ENCODE data around the gene C17orf107. TPM values are rescaled to one million over a fixed set of nuclear protein-coding genes. Genes with fewer than 3 reads are reported as not detected.

C17orf107 gene
- total and polyA plus RNA-seq, 2 donors (not counting 1 experiment from before 2014, with no cell fraction given): 3.9 to 4.6 TPM

DNA sequence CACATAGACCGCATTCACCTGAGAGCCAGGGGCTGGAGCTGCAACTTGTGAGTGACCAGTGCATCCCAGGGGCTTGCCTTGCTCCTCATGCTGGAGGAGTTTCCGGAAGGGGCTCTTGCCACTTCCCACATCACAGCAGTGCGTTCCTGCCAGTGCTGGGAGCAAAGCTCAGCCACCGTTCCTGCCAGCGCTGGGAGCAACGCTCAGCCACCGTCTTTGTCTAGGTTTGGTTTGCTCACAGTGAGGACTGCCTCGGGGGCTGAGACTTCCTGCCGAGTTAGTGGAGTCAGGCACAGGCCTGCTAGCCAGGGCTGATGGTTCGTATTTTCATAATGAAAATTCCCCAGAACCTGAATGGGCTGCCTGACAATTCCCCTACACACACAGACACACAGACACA, 9.0 kb downstream of the C17orf107 start:
- H3K27ac ChIP-seq (ENCODE audit: low read length in 2 of 2): no peak overlapping the region
- ChIA-PET POLR2A (interaction anchor here (1.0 to 2.1 kb wide), 4 partner anchors 32 to 78 kb away, joined by 3 to 8 read pairs (median 6); partner anchors contain the start of genes CAMTA2, RNF167 and SLC25A11), CTCF (interaction anchor here (0.9 to 2.9 kb wide), 23 partner anchors 9 to 343 kb away, joined by 3 to 39 read pairs (median 5); partner anchors contain the start of genes C17orf107, CAMTA2, ENO3 and RNF167)
- H3K36me3 ChIP-seq (replicated peaks in 1 of 2; ENCODE audit: control extremely low read depth in 1 of 2, control insufficient read depth in 1 of 2, extremely low read depth in 1 of 2, insufficient read depth in 2 of 2, low read length in 1 of 2): no peaks in the 10 kb centered on the region
- no peaks in the 10 kb centered on the region for H3K9me3 Mint-ChIP-seq (ENCODE audit: insufficient read depth)
- no peak overlapping the region for H3K27ac Mint-ChIP-seq
- H3K4me1 ChIP-seq (ENCODE audit: control insufficient read depth in 2 of 2, insufficient read depth in 2 of 2, low read length in 2 of 2): peaks cover 6 to 15% of the 10 kb centered on the region in 2 donors
- no peak overlapping the region for H3K4me3 Mint-ChIP-seq
- WGBS (ENCODE audit: insufficient coverage): 79% methylated on average over 10 of the region's 10 CpGs
- no peak overlapping the region for H3K4me2 ChIP-seq (replicated peaks; ENCODE audit: low read depth, low read length, poor library complexity, severe bottlenecking)
- intact Hi-C loops (cut with micrococcal nuclease): loop anchor here (2.0 kb wide), 1 partner anchor 30 kb away; no protein-coding TSS in a partner anchor
- ATAC-seq (ENCODE audit: low read depth) (no peak), DNase-seq (no peak)
- TF ChIP-seq EZH2 (IDR thresholded peaks at IDR 0.05; ENCODE audit: borderline replicate concordance, insufficient read depth, low read depth, low read length, poor library complexity, severe bottlenecking): no peak
- TF ChIP-seq, protein P1, sequence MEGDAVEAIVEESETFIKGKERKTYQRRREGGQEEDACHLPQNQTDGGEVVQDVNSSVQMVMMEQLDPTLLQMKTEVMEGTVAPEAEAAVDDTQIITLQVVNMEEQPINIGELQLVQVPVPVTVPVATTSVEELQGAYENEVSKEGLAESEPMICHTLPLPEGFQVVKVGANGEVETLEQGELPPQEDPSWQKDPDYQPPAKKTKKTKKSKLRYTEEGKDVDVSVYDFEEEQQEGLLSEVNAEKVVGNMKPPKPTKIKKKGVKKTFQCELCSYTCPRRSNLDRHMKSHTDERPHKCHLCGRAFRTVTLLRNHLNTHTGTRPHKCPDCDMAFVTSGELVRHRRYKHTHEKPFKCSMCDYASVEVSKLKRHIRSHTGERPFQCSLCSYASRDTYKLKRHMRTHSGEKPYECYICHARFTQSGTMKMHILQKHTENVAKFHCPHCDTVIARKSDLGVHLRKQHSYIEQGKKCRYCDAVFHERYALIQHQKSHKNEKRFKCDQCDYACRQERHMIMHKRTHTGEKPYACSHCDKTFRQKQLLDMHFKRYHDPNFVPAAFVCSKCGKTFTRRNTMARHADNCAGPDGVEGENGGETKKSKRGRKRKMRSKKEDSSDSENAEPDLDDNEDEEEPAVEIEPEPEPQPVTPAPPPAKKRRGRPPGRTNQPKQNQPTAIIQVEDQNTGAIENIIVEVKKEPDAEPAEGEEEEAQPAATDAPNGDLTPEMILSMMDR (IDR thresholded peaks at IDR 0.05): no peak
- no peaks in the 10 kb centered on the region for H3K79me2 ChIP-seq (ENCODE audit: control insufficient read depth, insufficient read depth, low read length)
- H2AFZ ChIP-seq (ENCODE audit: insufficient read depth, low read depth, low read length, poor library complexity, severe bottlenecking): peak overlapping the region; percentile 78
- H4K20me1 ChIP-seq (ENCODE audit: control insufficient read depth, insufficient read depth, low read length, poor library complexity, severe bottlenecking): no peaks in the 10 kb centered on the region
- H3K27me3 Mint-ChIP-seq: peaks cover 12% of the 10 kb centered on the region
- H3K4me3 ChIP-seq (ENCODE audit: control extremely low read depth in 1 of 5, extremely low read depth in 1 of 5, insufficient read depth in 1 of 5, low read depth in 2 of 5, low read length in 4 of 5): no peak overlapping the region
- H3K9me3 ChIP-seq (ENCODE audit: control extremely low read depth in 1 of 3, control insufficient read depth in 2 of 3, insufficient read depth in 1 of 3, low read length in 2 of 3): no peaks in the 10 kb centered on the region
- peaks cover 0 to 11% (median 1%) of the 10 kb centered on the region in 4 experiments for H3K27me3 ChIP-seq (replicated peaks in 1 of 4; ENCODE audit: control extremely low read depth in 1 of 4, control insufficient read depth in 3 of 4, insufficient read depth in 4 of 4, low read length in 3 of 4)
- H3K9ac ChIP-seq (ENCODE audit: low read length): no peak overlapping the region
- peaks cover 4% of the 10 kb centered on the region for H3K4me1 Mint-ChIP-seq
